K562 (cell line): ENCODE data around the gene SMC4.

Experiments used
- ATF1 ChIP-seq, 2 experiments: fragments of 450-650 bp in 1 of 2; IDR thresholded peaks; 2 replicates each; pipeline ENCODE4 v1.6.1; 2016; ENCODE audit warnings: missing compliant biosample characterization in 1 of 2, missing genetic modification characterization in 1 of 2
- GATAD2B ChIP-seq: fragments of 450-650 bp; IDR thresholded peaks from 2 replicates; pipeline ENCODE4 v1.6.1; 2017; ENCODE audit warnings: mild to moderate bottlenecking, borderline replicate concordance
- ZNF23 ChIP-seq: fragments of 250-450 bp; sonication (Bioruptor Pico); IDR thresholded peaks from 2 replicates; pipeline ENCODE4 v1.4.0; 2020; ENCODE audit warnings: mild to moderate bottlenecking
- TF ChIP-seq, protein P1 (sequence below), 3 experiments: IDR thresholded peaks in 2 of 3; conservative IDR thresholded peaks in 1 of 3; 2 replicates each; pipeline ENCODE4 v1.5.1; 2011 to 2012; ENCODE audit warnings: low read length in 3 of 3, mild to moderate bottlenecking in 3 of 3, control low read depth in 2 of 3, improper control_type of control experiment in 1 of 3, inconsistent platforms in 1 of 3, low read depth in 1 of 3, mixed read lengths in 1 of 3, moderate library complexity in 1 of 3; ENCODE audit not compliant: insufficient read depth in 2 of 3
- TF ChIP-seq, protein P2 (sequence below): sonication (generic); formaldehyde crosslinking; IDR thresholded peaks from 2 replicates; pipeline ENCODE4 v1.8.0; 2023; ENCODE audit warnings: missing genetic modification reagents, mild to moderate bottlenecking, borderline replicate concordance

DNA sequence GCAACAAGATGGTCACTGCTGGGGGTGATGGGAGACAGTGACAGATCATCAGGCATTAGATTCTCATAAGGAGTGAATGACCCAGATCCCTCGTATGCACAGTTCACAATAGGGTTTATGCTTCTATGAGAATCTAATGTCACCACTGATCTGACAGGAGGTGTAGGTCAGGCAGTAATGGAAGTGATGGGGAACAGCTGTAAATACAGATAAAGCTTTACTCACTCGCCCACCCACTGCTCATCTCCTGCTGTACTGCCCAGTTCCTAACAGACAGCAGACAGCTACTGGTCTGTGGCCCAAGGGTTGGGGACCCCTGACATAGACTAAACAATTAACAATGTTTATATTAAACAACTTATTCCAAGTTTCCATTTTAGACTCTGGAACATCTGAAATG lies 25.8 kb upstream of the SMC4 start:
- TF ChIP-seq GATAD2B (no peak), ZNF23 (CRISPR knock-in tag) (no peak), ATF1 (CRISPR knock-in tag; IDR thresholded peaks at IDR 0.05) (no peak), ATF1 (tag; IDR thresholded peaks at IDR 0.05) (no peak)
- TF ChIP-seq, protein P1, sequence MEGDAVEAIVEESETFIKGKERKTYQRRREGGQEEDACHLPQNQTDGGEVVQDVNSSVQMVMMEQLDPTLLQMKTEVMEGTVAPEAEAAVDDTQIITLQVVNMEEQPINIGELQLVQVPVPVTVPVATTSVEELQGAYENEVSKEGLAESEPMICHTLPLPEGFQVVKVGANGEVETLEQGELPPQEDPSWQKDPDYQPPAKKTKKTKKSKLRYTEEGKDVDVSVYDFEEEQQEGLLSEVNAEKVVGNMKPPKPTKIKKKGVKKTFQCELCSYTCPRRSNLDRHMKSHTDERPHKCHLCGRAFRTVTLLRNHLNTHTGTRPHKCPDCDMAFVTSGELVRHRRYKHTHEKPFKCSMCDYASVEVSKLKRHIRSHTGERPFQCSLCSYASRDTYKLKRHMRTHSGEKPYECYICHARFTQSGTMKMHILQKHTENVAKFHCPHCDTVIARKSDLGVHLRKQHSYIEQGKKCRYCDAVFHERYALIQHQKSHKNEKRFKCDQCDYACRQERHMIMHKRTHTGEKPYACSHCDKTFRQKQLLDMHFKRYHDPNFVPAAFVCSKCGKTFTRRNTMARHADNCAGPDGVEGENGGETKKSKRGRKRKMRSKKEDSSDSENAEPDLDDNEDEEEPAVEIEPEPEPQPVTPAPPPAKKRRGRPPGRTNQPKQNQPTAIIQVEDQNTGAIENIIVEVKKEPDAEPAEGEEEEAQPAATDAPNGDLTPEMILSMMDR (IDR thresholded peaks at IDR 0.05 in 2 of 3, conservative IDR thresholded peaks at IDR 0.05 in 1 of 3; ENCODE audit: insufficient read depth in 2 of 3, low read depth in 1 of 3, low read length in 3 of 3): no peak
- TF ChIP-seq, protein P2, sequence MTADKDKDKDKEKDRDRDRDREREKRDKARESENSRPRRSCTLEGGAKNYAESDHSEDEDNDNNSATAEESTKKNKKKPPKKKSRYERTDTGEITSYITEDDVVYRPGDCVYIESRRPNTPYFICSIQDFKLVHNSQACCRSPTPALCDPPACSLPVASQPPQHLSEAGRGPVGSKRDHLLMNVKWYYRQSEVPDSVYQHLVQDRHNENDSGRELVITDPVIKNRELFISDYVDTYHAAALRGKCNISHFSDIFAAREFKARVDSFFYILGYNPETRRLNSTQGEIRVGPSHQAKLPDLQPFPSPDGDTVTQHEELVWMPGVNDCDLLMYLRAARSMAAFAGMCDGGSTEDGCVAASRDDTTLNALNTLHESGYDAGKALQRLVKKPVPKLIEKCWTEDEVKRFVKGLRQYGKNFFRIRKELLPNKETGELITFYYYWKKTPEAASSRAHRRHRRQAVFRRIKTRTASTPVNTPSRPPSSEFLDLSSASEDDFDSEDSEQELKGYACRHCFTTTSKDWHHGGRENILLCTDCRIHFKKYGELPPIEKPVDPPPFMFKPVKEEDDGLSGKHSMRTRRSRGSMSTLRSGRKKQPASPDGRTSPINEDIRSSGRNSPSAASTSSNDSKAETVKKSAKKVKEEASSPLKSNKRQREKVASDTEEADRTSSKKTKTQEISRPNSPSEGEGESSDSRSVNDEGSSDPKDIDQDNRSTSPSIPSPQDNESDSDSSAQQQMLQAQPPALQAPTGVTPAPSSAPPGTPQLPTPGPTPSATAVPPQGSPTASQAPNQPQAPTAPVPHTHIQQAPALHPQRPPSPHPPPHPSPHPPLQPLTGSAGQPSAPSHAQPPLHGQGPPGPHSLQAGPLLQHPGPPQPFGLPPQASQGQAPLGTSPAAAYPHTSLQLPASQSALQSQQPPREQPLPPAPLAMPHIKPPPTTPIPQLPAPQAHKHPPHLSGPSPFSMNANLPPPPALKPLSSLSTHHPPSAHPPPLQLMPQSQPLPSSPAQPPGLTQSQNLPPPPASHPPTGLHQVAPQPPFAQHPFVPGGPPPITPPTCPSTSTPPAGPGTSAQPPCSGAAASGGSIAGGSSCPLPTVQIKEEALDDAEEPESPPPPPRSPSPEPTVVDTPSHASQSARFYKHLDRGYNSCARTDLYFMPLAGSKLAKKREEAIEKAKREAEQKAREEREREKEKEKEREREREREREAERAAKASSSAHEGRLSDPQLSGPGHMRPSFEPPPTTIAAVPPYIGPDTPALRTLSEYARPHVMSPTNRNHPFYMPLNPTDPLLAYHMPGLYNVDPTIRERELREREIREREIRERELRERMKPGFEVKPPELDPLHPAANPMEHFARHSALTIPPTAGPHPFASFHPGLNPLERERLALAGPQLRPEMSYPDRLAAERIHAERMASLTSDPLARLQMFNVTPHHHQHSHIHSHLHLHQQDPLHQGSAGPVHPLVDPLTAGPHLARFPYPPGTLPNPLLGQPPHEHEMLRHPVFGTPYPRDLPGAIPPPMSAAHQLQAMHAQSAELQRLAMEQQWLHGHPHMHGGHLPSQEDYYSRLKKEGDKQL: no peak
